Lung (tissue), 16 donors: Measurements from ENCODE around the gene SH2D3A. TPM values are rescaled to one million over a fixed set of nuclear protein-coding genes. Genes with fewer than 3 reads are reported as not detected.

Source experiments
- ATAC-seq: fragments of 200-7000 bp; cut with Tn5 transposase; one replicate; pipeline ENCODE4 v1.9.1; 2020; ENCODE audit warnings: moderate number of reproducible peaks; ENCODE audit not compliant: insufficient read depth, low FRiP score
- DNase-seq, 3 donors: peaks; one replicate each; pipeline ENCODE4 v3.0.0-alpha.2; 2013 to 2017
- H3K27ac ChIP-seq, 2 donors: one replicate each; pipeline ENCODE4 v1.5.1; 2013; ENCODE audit warnings: mild to moderate bottlenecking in 2 of 2, moderate library complexity in 2 of 2, control low read depth in 1 of 2, inconsistent platforms in 1 of 2, low read depth in 1 of 2, low read length in 1 of 2
- H3K27me3 ChIP-seq, 3 donors: one replicate each; pipeline ENCODE4 v1.5.1; 2013; ENCODE audit warnings: low read length in 2 of 3; ENCODE audit not compliant: control insufficient read depth in 3 of 3, insufficient read depth in 3 of 3
- H3K36me3 ChIP-seq, 4 donors: one replicate each; pipeline ENCODE4 v1.5.1; 2013; ENCODE audit warnings: low read length in 4 of 4, mild to moderate bottlenecking in 1 of 4, moderate library complexity in 1 of 4; ENCODE audit not compliant: control insufficient read depth in 4 of 4, insufficient read depth in 4 of 4
- H3K4me1 ChIP-seq, 5 donors: one replicate each; pipeline ENCODE4 v1.5.1; 2013; ENCODE audit warnings: low read length in 5 of 5, mild to moderate bottlenecking in 2 of 5, moderate library complexity in 1 of 5; ENCODE audit not compliant: control insufficient read depth in 5 of 5, insufficient read depth in 5 of 5
- H3K4me3 ChIP-seq: one replicate; pipeline ENCODE4 v1.5.1; 2013; ENCODE audit warnings: mild to moderate bottlenecking, control low read depth, moderate library complexity
- H3K9ac ChIP-seq, 2 donors: one replicate each; pipeline ENCODE4 v1.5.1; 2013; ENCODE audit warnings: low read length in 2 of 2, control low read depth in 1 of 2; ENCODE audit not compliant: insufficient read depth in 1 of 2
- H3K9me3 ChIP-seq, 4 donors: one replicate each; pipeline ENCODE4 v1.5.1; 2013; ENCODE audit warnings: low read length in 3 of 4, mild to moderate bottlenecking in 1 of 4, moderate library complexity in 1 of 4; ENCODE audit not compliant: control insufficient read depth in 4 of 4, insufficient read depth in 3 of 4
- WGBS, 2 donors: extraction: QIAGEN DNeasy Blood & Tissue Kit; methylation state at CpG; one replicate each; pipeline ENCODE4 v1.1.7; 2013; 5-methylcytosine and 5-hydroxymethylcytosine counted together
- long read RNA-seq, 5 donors: transcript quantifications; one replicate each; lab custom pipeline, GENCODE V29; 2026
- polyA plus RNA-seq, 2 donors: library from polyadenylated mRNA; stranded (reverse); fragments of 200-250 nt; gene quantifications; one replicate each; pipeline ENCODE4 v1.2.1, GENCODE V29; 2013
- total RNA-seq, 2 donors: library from RNA; depleted of rRNA in 1 of 2; stranded (reverse); fragments of >200 nt in 1 of 2; gene quantifications; one replicate each; pipeline ENCODE4 v1.2.1, GENCODE V29; 2014 to 2021
- TF ChIP-seq, protein P1 (sequence below): IDR thresholded peaks from 2 replicates; pipeline ENCODE4 v1.5.1; 2012; ENCODE audit warnings: mild to moderate bottlenecking; ENCODE audit errors: control extremely low read depth, extremely low read depth
- donor health status: control.
- donor health status: control.
- donor health status: Bipolar disorder and iron deficiency.
- donor health status: healthy.
- donor health status: DM: yes; HTN: yes; CAD: no.

Gene SH2D3A
- total RNA-seq = 10 to 100 TPM; 16.6 to 30.6 TPM
- 10 to 100 TPM; 21.2 to 24.2 TPM for polyA plus RNA-seq
- long read RNA-seq, donor 1 = 0 reads
- long read RNA-seq, donor 2 = 0 reads
- long read RNA-seq, donor 3 = 0 reads
- long read RNA-seq, donor 4 = 0 reads
- long read RNA-seq, donor 5 = 0 reads

DNA sequence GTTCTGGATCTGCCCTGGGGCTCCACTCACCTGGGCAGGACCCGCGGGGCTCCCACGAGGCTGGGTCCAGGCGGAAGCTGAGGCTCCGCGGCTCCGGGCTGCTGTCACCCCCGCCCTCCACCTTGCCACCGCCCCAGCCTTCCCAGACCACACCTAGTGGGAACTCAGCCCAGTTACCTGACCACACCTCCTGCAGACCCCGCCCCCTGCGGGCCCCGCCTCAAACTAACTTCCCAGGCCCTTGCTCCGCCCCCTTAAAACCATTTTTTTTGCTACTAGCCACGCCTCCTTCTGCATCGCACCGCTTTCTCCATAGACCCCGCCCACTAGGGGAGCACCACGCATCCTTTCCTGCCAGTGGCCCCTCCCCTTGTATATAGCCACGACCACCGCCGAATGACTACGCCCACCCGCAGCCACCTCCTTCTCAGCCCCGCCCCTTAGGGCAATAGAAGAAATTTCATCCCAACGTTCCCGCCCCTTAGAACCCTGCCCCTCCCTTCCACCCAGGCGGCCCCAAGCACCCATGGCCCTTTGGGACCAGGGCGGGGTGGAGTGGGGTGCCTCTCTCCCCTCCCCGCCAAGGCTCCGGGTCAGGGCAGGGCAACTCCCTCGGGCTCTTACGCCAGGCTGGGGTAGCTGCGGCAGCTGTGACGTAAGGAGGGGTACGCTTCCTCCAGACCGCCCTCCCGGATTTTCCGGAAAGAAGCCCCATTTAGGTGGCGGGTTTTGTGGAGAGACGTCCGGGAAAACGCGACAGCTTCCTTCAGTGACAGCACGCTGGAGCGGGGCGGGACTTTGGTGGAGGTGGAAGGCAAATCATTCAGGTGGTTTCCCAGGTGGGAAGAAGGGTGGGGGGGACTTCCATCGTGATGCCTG is at the start of gene SH2D3A:
Gene SH2D3A (minus strand): TSS at position 79 of the 879 bp plus-strand sequence. CDS start 3,687 bp downstream, outside the sequence.
- H3K4me3 ChIP-seq = peak within 1 kb of the TSS; percentile 19
- H3K9me3 ChIP-seq = no peaks in the 10 kb centered on the region
- DNase-seq (peak; percentile 75 to 83 (median 82)), ATAC-seq (peak; percentile 87)
- peak within 1 kb of the TSS in 1 of 2 donors; percentile 63 for H3K9ac ChIP-seq
- no peaks in the 10 kb centered on the region for H3K36me3 ChIP-seq
- peaks cover 0 to 3% (median 0%) of the 10 kb centered on the region in 3 donors for H3K27me3 ChIP-seq
- TF ChIP-seq, protein P1, sequence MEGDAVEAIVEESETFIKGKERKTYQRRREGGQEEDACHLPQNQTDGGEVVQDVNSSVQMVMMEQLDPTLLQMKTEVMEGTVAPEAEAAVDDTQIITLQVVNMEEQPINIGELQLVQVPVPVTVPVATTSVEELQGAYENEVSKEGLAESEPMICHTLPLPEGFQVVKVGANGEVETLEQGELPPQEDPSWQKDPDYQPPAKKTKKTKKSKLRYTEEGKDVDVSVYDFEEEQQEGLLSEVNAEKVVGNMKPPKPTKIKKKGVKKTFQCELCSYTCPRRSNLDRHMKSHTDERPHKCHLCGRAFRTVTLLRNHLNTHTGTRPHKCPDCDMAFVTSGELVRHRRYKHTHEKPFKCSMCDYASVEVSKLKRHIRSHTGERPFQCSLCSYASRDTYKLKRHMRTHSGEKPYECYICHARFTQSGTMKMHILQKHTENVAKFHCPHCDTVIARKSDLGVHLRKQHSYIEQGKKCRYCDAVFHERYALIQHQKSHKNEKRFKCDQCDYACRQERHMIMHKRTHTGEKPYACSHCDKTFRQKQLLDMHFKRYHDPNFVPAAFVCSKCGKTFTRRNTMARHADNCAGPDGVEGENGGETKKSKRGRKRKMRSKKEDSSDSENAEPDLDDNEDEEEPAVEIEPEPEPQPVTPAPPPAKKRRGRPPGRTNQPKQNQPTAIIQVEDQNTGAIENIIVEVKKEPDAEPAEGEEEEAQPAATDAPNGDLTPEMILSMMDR = no peak
- peaks cover 0 to 11% (median 0%) of the 10 kb centered on the region in 5 donors for H3K4me1 ChIP-seq
- H3K27ac ChIP-seq = peak within 1 kb of the TSS in 1 of 2 donors; percentile 87
- WGBS, 2 donors = 3% methylated on average over 45 to 47 of the region's 47 CpGs

DNA sequence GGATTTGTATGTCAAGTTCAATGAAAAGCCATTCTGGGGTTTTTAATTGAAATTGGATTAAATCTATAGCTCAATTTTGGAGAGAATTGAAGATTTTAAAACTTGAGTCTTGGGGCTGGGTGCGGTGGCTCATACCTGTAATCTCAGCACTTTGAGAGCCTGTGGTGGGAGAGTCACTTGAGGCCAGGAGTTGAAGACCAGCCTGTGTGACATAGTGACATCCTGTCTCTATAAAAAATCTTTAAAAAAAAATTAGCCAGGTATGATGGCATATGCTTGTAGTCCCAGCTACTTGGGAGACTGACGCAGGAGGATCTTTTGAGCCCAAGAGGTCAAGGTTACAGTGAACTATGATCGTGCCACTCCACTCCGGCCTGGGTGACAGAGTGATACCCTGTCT is 46.4 kb upstream of the SH2D3A start:
- TF ChIP-seq, protein P1 = no peak
- Histone ChIP-seq H3K9me3 (peaks cover 0 to 2% (median 0%) of the 10 kb centered on the region in 4 donors), H3K9ac (no peak overlapping the region), H3K36me3 (no peaks in the 10 kb centered on the region), H3K4me3 (no peak overlapping the region), H3K27me3 (no peaks in the 10 kb centered on the region), H3K4me1 (no peaks in the 10 kb centered on the region), H3K27ac (no peak overlapping the region)
- ATAC-seq = no peak
- 78 to 88% methylated on average over 4 of the region's 4 CpGs for WGBS, 2 donors
- DNase-seq = no peak

DNA sequence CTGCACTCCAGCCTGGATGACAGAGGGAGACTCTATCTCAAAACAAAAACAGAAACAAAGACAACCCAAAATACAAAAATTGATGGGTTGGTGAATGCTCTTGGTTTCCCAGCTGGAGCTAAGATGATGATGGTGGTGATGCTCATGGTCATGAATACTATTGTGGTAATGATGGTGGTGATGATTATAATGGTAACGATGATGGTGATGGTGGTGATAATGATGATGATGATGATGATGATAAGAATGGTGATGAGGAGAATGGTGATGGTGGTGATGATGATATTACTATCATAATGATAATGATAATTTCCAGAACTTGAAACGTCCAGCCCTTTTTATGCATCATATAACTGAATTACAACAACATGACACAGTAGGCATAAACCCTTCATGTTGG is 45.4 kb upstream of the SH2D3A start:
- H3K27me3 ChIP-seq = no peaks in the 10 kb centered on the region
- WGBS, 2 donors = 87 to 94% methylated on average over 2 of the region's 2 CpGs
- TF ChIP-seq, protein P1 = no peak
- ATAC-seq (no peak), DNase-seq (no peak)
- H3K9ac ChIP-seq = no peak overlapping the region
- peaks cover 0 to 3% (median under 1%) of the 10 kb centered on the region in 4 donors for H3K9me3 ChIP-seq
- H3K4me1 ChIP-seq = no peaks in the 10 kb centered on the region
- no peak overlapping the region for H3K4me3 ChIP-seq
- no peaks in the 10 kb centered on the region for H3K36me3 ChIP-seq
- no peak overlapping the region for H3K27ac ChIP-seq
